K562 (cell line): ENCODE results near the gene RSRC1. TPM values are rescaled to one million over a fixed set of nuclear protein-coding genes. Genes with fewer than 3 reads are reported as not detected.

ENCODE experiments used
- BRF1 ChIP-seq: IDR thresholded peaks from 3 replicates; pipeline ENCODE4 v1.6.1; 2011; ENCODE audit warnings: borderline replicate concordance, mild to moderate bottlenecking; ENCODE audit not compliant: insufficient read length; ENCODE audit errors: extremely low read depth
- E2F5 ChIP-seq: sonication (generic); formaldehyde crosslinking; IDR thresholded peaks from 2 replicates; pipeline ENCODE4 v1.8.0; 2022; ENCODE audit warnings: mild to moderate bottlenecking, missing genetic modification reagents
- GABPB2 ChIP-seq: fragments of 250-450 bp; sonication (Bioruptor Pico); conservative IDR thresholded peaks from 2 replicates; pipeline ENCODE4 v1.5.1; 2021; ENCODE audit warnings: mild to moderate bottlenecking
- HMG20A ChIP-seq: fragments of 450-650 bp; formaldehyde crosslinking; conservative IDR thresholded peaks from 2 replicates; pipeline ENCODE4 v1.4.0; 2020; ENCODE audit warnings: mild to moderate bottlenecking, mixed read lengths
- IRF2 ChIP-seq: sonication (generic); formaldehyde crosslinking; IDR thresholded peaks from 2 replicates; pipeline ENCODE4 v1.8.1; 2022; ENCODE audit warnings: mild to moderate bottlenecking, missing genetic modification reagents
- MAFF ChIP-seq: IDR thresholded peaks from 2 replicates; pipeline ENCODE4 v1.6.1; 2012; ENCODE audit warnings: low read length, improper control_type of control experiment
- NCOA2 ChIP-seq, 2 experiments: fragments of 450-650 bp; IDR thresholded peaks; 2 replicates each; pipeline ENCODE4 v1.6.1; 2018; ENCODE audit warnings: mild to moderate bottlenecking in 2 of 2, moderate library complexity in 1 of 2; ENCODE audit not compliant: partially characterized antibody in 2 of 2
- NUFIP1 ChIP-seq: fragments of 450-650 bp; IDR thresholded peaks from 2 replicates; pipeline ENCODE4 v1.6.1; 2018; ENCODE audit not compliant: partially characterized antibody
- POLR2H ChIP-seq: IDR thresholded peaks from 2 replicates; pipeline ENCODE4 v1.6.1; 2016; ENCODE audit warnings: missing genetic modification characterization, low read depth, mild to moderate bottlenecking, control low read depth, missing compliant biosample characterization, moderate library complexity
- RBFOX2 ChIP-seq: fragments of 200-400 bp; formaldehyde crosslinking; IDR thresholded peaks from 2 replicates; pipeline ENCODE4 v1.6.1; 2017; ENCODE audit warnings: low read depth, mild to moderate bottlenecking, low read length, moderate library complexity
- SMAD3 ChIP-seq: fragments of 450-650 bp; formaldehyde crosslinking; conservative IDR thresholded peaks from 2 replicates; pipeline ENCODE4 v1.4.0; 2020; ENCODE audit warnings: mild to moderate bottlenecking
- THRAP3 ChIP-seq: fragments of 450-650 bp; IDR thresholded peaks from 2 replicates; pipeline ENCODE4 v1.6.1; 2016; ENCODE audit warnings: mild to moderate bottlenecking, inconsistent platforms, borderline replicate concordance
- THRB ChIP-seq: fragments of 450-650 bp; formaldehyde crosslinking; conservative IDR thresholded peaks from 2 replicates; pipeline ENCODE4 v1.4.0; 2022; ENCODE audit warnings: mild to moderate bottlenecking, missing genetic modification characterization
- TOE1 ChIP-seq, 2 experiments: fragments of 450-650 bp in 1 of 2; sonication (generic) in 1 of 2; formaldehyde crosslinking in 1 of 2; IDR thresholded peaks; 2 replicates each; pipeline versions ENCODE4 v1.7.1 to v1.8.0; 2016 to 2022; ENCODE audit warnings: borderline replicate concordance in 2 of 2, mild to moderate bottlenecking in 2 of 2, antibody characterized with exemption in 1 of 2, inconsistent platforms in 1 of 2, low read depth in 1 of 2, missing genetic modification reagents in 1 of 2, moderate library complexity in 1 of 2
- YBX1 ChIP-seq: fragments of 450-650 bp; IDR thresholded peaks from 2 replicates; pipeline ENCODE4 v1.7.1; 2016; ENCODE audit warnings: mild to moderate bottlenecking
- ZFP30 ChIP-seq: fragments of 250-450 bp; sonication (Bioruptor Pico); IDR thresholded peaks from 2 replicates; pipeline ENCODE4 v1.8.0; 2022; ENCODE audit warnings: moderate library complexity, mild to moderate bottlenecking, inconsistent platforms, borderline replicate concordance
- ZKSCAN8 ChIP-seq: fragments of 200-800 bp; sonication (Bioruptor generic); IDR thresholded peaks from 2 replicates; pipeline ENCODE4 v1.6.1; 2016; ENCODE audit warnings: missing genetic modification characterization, missing compliant biosample characterization
- ZNF146 ChIP-seq: IDR thresholded peaks from one replicate; pipeline ENCODE4 v1.6.1; 2018; ENCODE audit warnings: missing compliant biosample characterization; ENCODE audit not compliant: unreplicated experiment
- polyA plus RNA-seq, 8 experiments: library from polyadenylated mRNA; depleted of rRNA in 4 of 8; stranded (reverse) in 5 of 8; unstranded in 3 of 8; fragments of >200 nt; fragmentation: Nextera tagmentation in 2 of 8; fragmentation: Illumina TruSeq in 1 of 8; extraction: Ambion mirVana in 2 of 8; extraction: Trizol in 1 of 8; gene quantifications; 2 replicates each; pipeline versions ENCODE4 v1.2.1 to v1.2.3, GENCODE V29; 2011 to 2014; ENCODE audit warnings: inconsistent platforms in 1 of 8, missing spikeins in 1 of 8
- total RNA-seq, 7 experiments: library from RNA; depleted of rRNA in 6 of 7; stranded (reverse); fragments of >200 nt in 6 of 7; fragmentation: Illumina TruSeq in 2 of 7; extraction: Trizol in 2 of 7; gene quantifications; 2 replicates each; pipeline versions ENCODE4 v1.2.1 to v1.2.3, GENCODE V29; 2011 to 2021; ENCODE audit warnings: low replicate concordance in 1 of 7
- TF ChIP-seq, protein P1 (sequence below): IDR thresholded peaks from 3 replicates; pipeline ENCODE4 v1.6.1; 2011; ENCODE audit warnings: borderline replicate concordance, mild to moderate bottlenecking; ENCODE audit not compliant: insufficient read length, insufficient read depth
- TF ChIP-seq, protein P2 (sequence below): fragments of 250-450 bp; sonication (Bioruptor Pico); IDR thresholded peaks from 2 replicates; pipeline ENCODE4 v1.4.0; 2020

RSRC1 gene
- total and polyA plus RNA-seq, 9 of the 15 experiments (the other 6 are each of a cell fraction or from before 2014, with no cell fraction given) = 19.3 to 128 (median 75.5) TPM

GRCh38 chr3:158109804-158110657 lies at the start of gene RSRC1 (continued):
- TF ChIP-seq SMAD3 (no peak), NCOA2 (IDR thresholded peaks at IDR 0.05; ENCODE audit: partially characterized antibody in 2 of 2) (no peak), POLR2H (tag) (peak; percentile 57), MAFF (no peak), TOE1 (IDR thresholded peaks at IDR 0.05; ENCODE audit: borderline replicate concordance) (peak; percentile 93), TOE1 (CRISPR knock-in tag; IDR thresholded peaks at IDR 0.05; ENCODE audit: borderline replicate concordance, low read depth) (peak; percentile 89; the same call in 1 of the 2 replicates), ZFP30 (no peak), BRF1 (no peak), NUFIP1 (no peak), ZKSCAN8 (no peak), GABPB2 (CRISPR knock-in tag) (no peak), THRB (CRISPR knock-in tag) (no peak), IRF2 (CRISPR knock-in tag) (no peak), ZNF146 (CRISPR knock-in tag) (no peak), YBX1 (no peak), RBFOX2 (peak; percentile 99), HMG20A (CRISPR knock-in tag) (no peak), THRAP3 (no peak), E2F5 (peak; percentile 94)
- TF ChIP-seq, protein P1, sequence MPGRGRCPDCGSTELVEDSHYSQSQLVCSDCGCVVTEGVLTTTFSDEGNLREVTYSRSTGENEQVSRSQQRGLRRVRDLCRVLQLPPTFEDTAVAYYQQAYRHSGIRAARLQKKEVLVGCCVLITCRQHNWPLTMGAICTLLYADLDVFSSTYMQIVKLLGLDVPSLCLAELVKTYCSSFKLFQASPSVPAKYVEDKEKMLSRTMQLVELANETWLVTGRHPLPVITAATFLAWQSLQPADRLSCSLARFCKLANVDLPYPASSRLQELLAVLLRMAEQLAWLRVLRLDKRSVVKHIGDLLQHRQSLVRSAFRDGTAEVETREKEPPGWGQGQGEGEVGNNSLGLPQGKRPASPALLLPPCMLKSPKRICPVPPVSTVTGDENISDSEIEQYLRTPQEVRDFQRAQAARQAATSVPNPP = no peak
- TF ChIP-seq, protein P2, sequence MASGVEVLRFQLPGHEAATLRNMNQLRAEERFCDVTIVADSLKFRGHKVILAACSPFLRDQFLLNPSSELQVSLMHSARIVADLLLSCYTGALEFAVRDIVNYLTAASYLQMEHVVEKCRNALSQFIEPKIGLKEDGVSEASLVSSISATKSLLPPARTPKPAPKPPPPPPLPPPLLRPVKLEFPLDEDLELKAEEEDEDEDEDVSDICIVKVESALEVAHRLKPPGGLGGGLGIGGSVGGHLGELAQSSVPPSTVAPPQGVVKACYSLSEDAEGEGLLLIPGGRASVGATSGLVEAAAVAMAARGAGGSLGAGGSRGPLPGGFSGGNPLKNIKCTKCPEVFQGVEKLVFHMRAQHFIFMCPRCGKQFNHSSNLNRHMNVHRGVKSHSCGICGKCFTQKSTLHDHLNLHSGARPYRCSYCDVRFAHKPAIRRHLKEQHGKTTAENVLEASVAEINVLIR (CRISPR knock-in tag) = no peak
